Measurements from ENCODE around the gene ZNHIT3. TPM values are rescaled to one million over a fixed set of nuclear protein-coding genes. Genes with fewer than 3 reads are reported as not detected.

ZNHIT3 gene
- total RNA-seq, result 29.3 and 34.0 TPM in 2 replicates

GRCh38 chr17:36486204-36487194, at the start of gene ZNHIT3:
ZNHIT3 (plus strand) TSS chr17:36486681; CDS start chr17:36486700, 19 bp downstream.

GRCh38 chr17:36534840-36535668, 48.6 kb downstream of the ZNHIT3 start, which contains the start of the genes MYO19 and PIGW:
MYO19 (minus strand) TSS chr17:36534868; CDS start chr17:36532538, 2,330 bp downstream.
PIGW (plus strand) TSS chr17:36534987; CDS start chr17:36537102, 2,115 bp downstream.

GRCh38 chr17:36544307-36545076, 58.0 kb downstream of the ZNHIT3 start, which contains the start of gene GGNBP2:
GGNBP2 (plus strand) TSS chr17:36544919; CDS start chr17:36545725, 806 bp downstream.

Small RNA genes lying within 50 kb of the gene (small RNA-seq; reads per million reads assigned to genes)
- gene RNA5SP439, result not detected

Other genes starting within 250 kb of the ZNHIT3 start
- gene TBC1D3I, start 222.1 kb upstream of the ZNHIT3 start, total RNA-seq, result 0.57 TPM in 1 of 2 replicates, not detected in the other
- gene TBC1D3G, start 162.8 kb upstream of the ZNHIT3 start, total RNA-seq, result 0.86 TPM in 1 of 2 replicates, not detected in the other
- gene TBC1D3H, start 98.2 kb upstream of the ZNHIT3 start, total RNA-seq, result not detected in 2 replicates
- gene MYO19, start 48.2 kb downstream of the ZNHIT3 start, total RNA-seq, result 73.5 and 73.9 TPM in 2 replicates
- 5.9 and 18.0 TPM in 2 replicates for gene PIGW, start 48.3 kb downstream of the ZNHIT3 start, total RNA-seq
- 45.4 and 48.9 TPM in 2 replicates for gene GGNBP2, start 58.2 kb downstream of the ZNHIT3 start, total RNA-seq
- gene DHRS11, start 105.2 kb downstream of the ZNHIT3 start, total RNA-seq, result 6.2 and 10.1 TPM in 2 replicates
- 2.0 and 4.0 TPM in 2 replicates for gene MRM1, start 114.9 kb downstream of the ZNHIT3 start, total RNA-seq